NCI-H510A treated with DMSO at 0.1 percent for 48 hours (cell line): Measurements from ENCODE around the gene CSTF2.
"Not testable (repeated sequence)": the region's sequence is repeated elsewhere in the genome, so short reads cannot be mapped to it uniquely, and the experiment has no call there.

ENCODE experiments used
- DNase-seq: peaks from one replicate; lab custom pipeline; 2025; lab: John Stamatoyannopoulos, UW

Gene CSTF2

DNA sequence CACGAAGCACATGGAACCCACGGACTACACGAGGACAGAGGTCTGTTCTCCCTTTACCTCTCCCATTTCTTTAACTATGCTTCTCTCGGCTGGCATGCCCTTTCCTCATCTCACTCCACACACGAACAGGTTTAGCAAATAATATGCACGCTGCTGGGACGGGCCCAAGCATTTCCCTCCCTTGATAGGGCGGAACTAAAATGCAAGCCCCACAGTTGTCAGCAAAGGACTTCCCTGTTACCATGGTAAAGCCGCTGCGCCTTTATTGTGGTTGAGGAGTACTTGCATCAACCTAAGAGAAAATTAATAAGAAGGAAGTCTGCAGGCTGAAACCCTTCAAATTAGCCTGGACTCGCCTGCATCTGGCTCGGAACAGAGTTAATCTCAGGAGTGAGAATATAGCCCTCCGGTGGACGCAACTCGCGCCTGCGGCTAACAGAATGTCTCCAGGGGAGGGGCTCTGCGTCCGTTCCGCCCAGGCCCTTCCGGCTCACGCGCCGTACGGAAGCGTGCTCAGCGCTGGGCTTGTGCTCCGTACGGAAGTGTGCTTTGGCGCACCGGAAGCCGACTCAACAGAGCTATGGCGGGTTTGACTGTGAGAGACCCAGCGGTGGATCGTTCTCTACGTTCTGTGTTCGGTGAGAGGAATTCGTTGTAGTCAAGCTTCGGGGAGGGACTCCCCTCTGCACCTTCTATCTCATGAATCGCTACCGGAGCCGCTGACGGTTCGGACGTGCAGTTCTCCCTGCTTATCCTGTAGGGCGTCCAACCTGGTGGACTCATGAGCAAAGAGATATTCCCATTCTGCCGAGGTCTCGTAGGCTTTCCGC, at the start of gene CSTF2:
TSS of gene CSTF2 (plus strand) at position 555 of the 830 bp plus-strand sequence. CDS start at position 581, 26 bp downstream.
- DNase-seq: peak; percentile 80

DNA sequence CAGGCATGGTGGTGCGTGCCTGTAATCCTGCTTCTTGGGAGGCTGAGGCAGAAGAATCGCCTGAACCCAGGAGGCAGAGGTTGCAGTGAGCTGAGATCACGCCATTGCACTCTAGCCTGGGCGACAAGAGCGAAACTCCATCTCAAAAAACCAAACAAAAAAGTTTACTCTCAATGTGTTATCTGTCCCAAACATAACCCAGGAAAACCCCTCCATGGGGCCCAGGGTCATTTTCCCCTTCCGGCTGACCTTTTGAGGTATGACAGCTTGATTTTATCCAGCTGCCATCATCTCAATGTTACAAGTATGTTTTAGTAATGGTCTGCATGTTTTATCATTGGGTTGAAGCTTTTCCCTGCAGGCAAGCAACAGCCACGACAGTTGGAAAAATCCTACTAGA, 23.8 kb upstream of the CSTF2 start:
- not testable (repeated sequence) for DNase-seq

- DNase-seq: no peak
These were observed 22.8 kb upstream of the CSTF2 start for GRCh38 chrX:100797359-100797758.

DNA sequence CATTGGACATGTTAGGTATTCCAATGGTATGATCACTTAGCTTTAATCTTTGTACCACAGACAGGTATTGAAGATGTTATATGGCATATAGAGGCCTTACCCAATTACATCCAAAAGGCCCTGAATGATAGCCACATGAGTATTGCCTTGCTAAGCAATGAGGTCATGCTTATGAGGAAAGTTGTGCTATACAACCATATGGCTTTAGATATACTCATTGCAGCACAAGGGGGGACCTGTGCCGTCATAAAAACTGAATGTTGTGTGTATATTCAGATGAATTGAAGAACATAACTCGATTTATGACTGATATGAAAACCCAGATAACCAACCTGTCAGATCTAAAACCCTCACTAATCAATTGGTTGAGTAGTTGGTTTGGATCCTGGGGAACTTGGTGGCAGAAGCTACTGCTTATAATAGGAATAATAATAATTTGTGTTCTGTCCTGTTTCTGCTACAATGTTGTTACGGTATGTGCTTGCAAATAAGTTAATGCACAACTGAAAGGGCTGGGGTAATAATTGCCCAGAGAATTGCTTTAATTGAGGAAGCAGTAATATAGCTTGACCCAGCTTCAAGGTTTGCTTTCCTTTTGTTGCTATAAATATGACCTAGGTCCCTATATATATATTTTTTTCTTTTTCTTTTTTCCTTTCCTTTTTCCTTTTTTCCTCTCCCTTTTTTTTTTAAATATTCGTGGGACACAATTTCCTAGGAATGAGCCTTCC, 21.5 kb upstream of the CSTF2 start:
- DNase-seq: no peak

- DNase-seq: no peak
These were observed 17.3 kb upstream of the CSTF2 start for GRCh38 chrX:100802843-100803242.

DNA sequence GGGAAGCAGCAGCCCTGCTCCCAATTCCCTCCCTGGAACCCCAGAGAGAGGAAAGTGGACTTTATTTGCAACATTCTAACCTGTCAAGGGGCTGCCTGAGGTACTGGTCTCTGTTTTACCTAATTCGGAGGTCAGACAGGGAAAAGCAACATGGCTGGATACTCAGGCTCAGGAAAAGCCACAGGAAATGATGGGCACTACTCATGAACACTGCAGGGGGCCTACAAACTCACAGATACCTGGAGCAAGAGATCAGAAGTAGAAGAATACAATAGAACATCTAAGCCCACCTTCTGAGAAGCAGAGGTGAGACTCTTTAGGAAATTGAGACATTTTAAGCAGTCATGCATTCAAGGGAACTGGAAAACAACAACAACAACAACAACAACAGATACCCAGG, 15.4 kb upstream of the CSTF2 start:
- no peak for DNase-seq

GRCh38 chrX:100808265-100808664, 11.9 kb upstream of the CSTF2 start:
- not testable (repeated sequence) for DNase-seq

GRCh38 chrX:100812216-100813158, 7.7 kb upstream of the CSTF2 start:
- DNase-seq: no peak

- no peak for DNase-seq
These were observed 2.9 kb upstream of the CSTF2 start for GRCh38 chrX:100817340-100817739.

DNA sequence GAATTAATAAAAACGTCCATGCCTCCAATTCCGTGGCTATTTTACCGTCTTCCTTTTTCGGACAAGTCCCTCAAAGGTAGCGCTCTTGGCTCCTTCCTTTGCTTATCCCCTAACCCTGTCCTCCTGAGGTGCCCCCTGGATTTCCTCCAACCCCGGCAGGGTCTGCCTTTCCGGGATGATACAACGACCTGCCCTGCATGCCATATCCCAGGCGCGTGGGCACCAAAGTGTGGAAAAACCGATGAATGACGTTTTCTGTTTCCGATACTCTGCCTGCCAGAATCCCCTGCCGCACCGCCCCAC, 706 bp upstream of the CSTF2 start:
- no peak for DNase-seq

DNA sequence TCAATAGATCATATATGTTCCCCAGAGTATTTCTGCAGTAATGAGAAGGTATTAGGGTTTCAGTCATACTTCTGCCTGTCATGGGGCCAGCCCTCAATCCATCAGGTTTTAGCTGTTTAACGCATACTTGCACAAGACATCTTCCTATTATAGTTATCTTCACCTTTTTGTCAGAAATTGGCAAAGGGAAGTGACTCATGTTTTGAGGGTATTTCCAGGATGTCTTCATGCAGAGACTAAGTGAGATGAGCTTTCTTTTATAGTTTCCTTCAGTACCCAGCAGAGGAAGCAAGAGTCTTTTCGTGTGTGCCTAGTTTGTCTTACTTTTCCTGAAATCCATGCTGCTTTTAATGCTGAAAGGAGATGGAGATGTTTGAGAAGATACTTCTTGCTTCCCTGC, 9.5 kb downstream of the CSTF2 start:
- DNase-seq: no peak

DNA sequence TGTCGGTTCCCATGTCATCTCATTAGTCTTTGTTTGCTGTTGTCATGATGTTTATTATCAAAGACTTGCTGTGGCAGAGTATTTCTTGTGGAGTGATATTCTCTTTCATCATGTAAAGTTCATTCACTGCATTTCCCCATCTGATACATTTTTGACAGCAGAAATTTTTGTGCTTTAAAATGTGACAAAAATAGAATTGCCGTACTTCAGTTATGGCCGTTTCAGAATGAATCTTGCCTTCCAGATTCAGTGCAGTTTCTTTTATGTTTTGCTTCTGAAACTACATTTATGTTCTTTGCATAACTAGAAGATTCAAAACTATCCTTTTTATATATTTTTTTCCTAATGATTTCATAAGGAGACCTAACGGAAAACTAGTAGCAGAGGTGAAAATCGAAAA, 10.0 kb downstream of the CSTF2 start:
- no peak for DNase-seq

GRCh38 chrX:100830547-100830946, 10.4 kb downstream of the CSTF2 start:
- DNase-seq: no peak

GRCh38 chrX:100831219-100831946, 11.2 kb downstream of the CSTF2 start:
- DNase-seq: no peak

GRCh38 chrX:100850317-100850716, 30.1 kb downstream of the CSTF2 start:
- no peak for DNase-seq

- no peak for DNase-seq
These were observed 32.6 kb downstream of the CSTF2 start for GRCh38 chrX:100852810-100853209.

DNA sequence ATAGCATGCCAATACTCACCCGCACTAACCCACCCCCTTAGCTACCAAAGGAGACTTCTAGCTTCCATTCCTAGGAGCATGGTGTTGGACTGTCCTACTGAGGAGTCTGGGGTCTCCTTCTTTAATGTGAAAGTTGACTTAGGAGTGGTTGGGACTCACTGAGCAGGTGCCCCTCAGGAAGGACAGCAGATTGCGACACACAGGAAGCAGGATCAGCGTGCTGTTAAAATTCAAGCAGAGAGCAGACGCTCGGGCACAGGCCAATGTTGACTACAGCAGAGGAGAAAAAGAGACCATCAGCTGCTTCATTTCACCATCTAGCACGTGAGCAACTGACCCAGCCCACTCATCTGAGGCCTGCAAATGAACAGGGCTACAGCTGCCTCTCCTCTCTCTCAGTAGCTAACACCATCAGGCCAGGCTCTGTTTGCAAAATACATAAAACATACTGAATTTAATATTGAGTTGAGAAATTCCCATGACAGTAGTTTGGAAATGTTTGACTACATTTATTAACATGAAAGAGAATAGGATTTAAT, 43.2 kb downstream of the CSTF2 start:
- no peak for DNase-seq

GRCh38 chrX:100864657-100865391, 44.6 kb downstream of the CSTF2 start:
- no peak for DNase-seq

DNA sequence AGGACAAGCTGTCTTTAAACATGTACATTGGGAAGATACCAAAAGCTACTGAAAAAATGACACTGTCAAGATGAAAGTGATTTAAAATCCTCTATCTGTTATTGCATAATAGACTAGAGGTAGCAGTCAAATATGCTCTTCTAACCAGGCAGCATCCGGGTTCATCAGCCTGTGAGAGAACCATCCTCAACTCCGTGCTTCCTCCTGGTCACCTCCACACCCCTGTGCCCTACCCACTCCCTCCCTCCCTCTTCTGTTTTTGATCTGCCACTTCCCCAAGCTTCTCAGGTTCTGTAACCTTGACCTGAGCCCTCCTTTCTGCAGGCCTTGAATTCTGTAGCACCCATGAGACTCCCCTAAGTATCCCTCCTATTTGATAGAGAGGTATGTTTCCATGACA, 48.1 kb downstream of the CSTF2 start:
- DNase-seq: no peak

GRCh38 chrX:100870527-100870926, 50.3 kb downstream of the CSTF2 start:
- DNase-seq: no peak
